ENCODE measurements around the gene ALDH18A1. TPM values are rescaled to one million over a fixed set of nuclear protein-coding genes. Genes with fewer than 3 reads are reported as not detected.
"Not testable (repeated sequence)": the region's sequence is repeated elsewhere in the genome, so short reads cannot be mapped to it uniquely, and the experiment has no call there.

The ALDH18A1 gene
- total RNA-seq, 3 donors from 2014 or later: 90.8 to 106 (median 95.5) TPM

- no peak for ATAC-seq
- Mint-ChIP-seq H3K4me1 (ENCODE audit: low read depth) (no peaks in the 10 kb centered on the region), H3K9me3 (no peaks in the 10 kb centered on the region), H3K36me3 (ENCODE audit: insufficient read depth) (peaks cover 66% of the 10 kb centered on the region), H3K27me3 (ENCODE audit: low read depth) (no peaks in the 10 kb centered on the region), H3K4me3 (no peak overlapping the region)
- no peak for DNase-seq
Measured at GRCh38 chr10:95628786-95629185, 27.7 kb downstream of the ALDH18A1 start.

- Mint-ChIP-seq H3K4me3 (no peak overlapping the region), H3K9me3 (no peaks in the 10 kb centered on the region), H3K36me3 (ENCODE audit: insufficient read depth) (peaks cover 50% of the 10 kb centered on the region), H3K27me3 (ENCODE audit: low read depth) (no peaks in the 10 kb centered on the region), H3K4me1 (ENCODE audit: low read depth) (no peaks in the 10 kb centered on the region)
- no peak for DNase-seq
- no peak for ATAC-seq
Measured at GRCh38 chr10:95626500-95626899, 30.0 kb downstream of the ALDH18A1 start.

- not testable (repeated sequence) for ATAC-seq; H3K9me3 Mint-ChIP-seq; H3K4me3 Mint-ChIP-seq; H3K4me1 Mint-ChIP-seq (ENCODE audit: low read depth); H3K27me3 Mint-ChIP-seq (ENCODE audit: low read depth); DNase-seq
- peaks cover 51% of the 10 kb centered on the region for H3K36me3 Mint-ChIP-seq (ENCODE audit: insufficient read depth)
Measured at GRCh38 chr10:95620415-95620814, 36.1 kb downstream of the ALDH18A1 start.

- peaks cover 57% of the 10 kb centered on the region for H3K36me3 Mint-ChIP-seq (ENCODE audit: insufficient read depth)
- no peak overlapping the region for H3K4me3 Mint-ChIP-seq
- DNase-seq (no peak), ATAC-seq (no peak)
- peaks cover 1% of the 10 kb centered on the region for H3K4me1 Mint-ChIP-seq (ENCODE audit: low read depth)
- H3K27me3 Mint-ChIP-seq (ENCODE audit: low read depth): no peaks in the 10 kb centered on the region
- no peaks in the 10 kb centered on the region for H3K9me3 Mint-ChIP-seq
Measured at GRCh38 chr10:95618101-95618500, 38.4 kb downstream of the ALDH18A1 start.

- DNase-seq: no peak
Measured at GRCh38 chr10:95616446-95616845, 40.1 kb downstream of the ALDH18A1 start.

GRCh38 chr10:95613330-95613729 is 43.2 kb downstream of the ALDH18A1 start:
- no peak for DNase-seq
- no peaks in the 10 kb centered on the region for H3K27me3 Mint-ChIP-seq (ENCODE audit: low read depth)
- H3K4me1 Mint-ChIP-seq (ENCODE audit: low read depth): no peaks in the 10 kb centered on the region
- no peak for ATAC-seq
- no peaks in the 10 kb centered on the region for H3K9me3 Mint-ChIP-seq
- peaks cover 50% of the 10 kb centered on the region for H3K36me3 Mint-ChIP-seq (ENCODE audit: insufficient read depth)
- H3K4me3 Mint-ChIP-seq: no peak overlapping the region

More at GRCh38 chr10:95616446-95616845, 40.1 kb downstream of the ALDH18A1 start:
- Mint-ChIP-seq H3K4me3 (no peak overlapping the region), H3K36me3 (ENCODE audit: insufficient read depth) (peaks cover 59% of the 10 kb centered on the region), H3K9me3 (no peaks in the 10 kb centered on the region), H3K4me1 (ENCODE audit: low read depth) (peaks cover 1% of the 10 kb centered on the region), H3K27me3 (ENCODE audit: low read depth) (no peaks in the 10 kb centered on the region)
- no peak for ATAC-seq

- ATAC-seq (no peak), DNase-seq (no peak)
- Mint-ChIP-seq H3K4me3 (no peak overlapping the region), H3K27me3 (ENCODE audit: low read depth) (no peaks in the 10 kb centered on the region), H3K4me1 (ENCODE audit: low read depth) (no peaks in the 10 kb centered on the region), H3K36me3 (ENCODE audit: insufficient read depth) (peaks cover 60% of the 10 kb centered on the region), H3K9me3 (no peaks in the 10 kb centered on the region)
Measured at GRCh38 chr10:95610727-95611126, 45.8 kb downstream of the ALDH18A1 start.

- H3K36me3 Mint-ChIP-seq (ENCODE audit: insufficient read depth): peaks cover 37% of the 10 kb centered on the region
- H3K9me3 Mint-ChIP-seq: no peaks in the 10 kb centered on the region
- no peaks in the 10 kb centered on the region for H3K27me3 Mint-ChIP-seq (ENCODE audit: low read depth)
- H3K4me3 Mint-ChIP-seq: no peak overlapping the region
- DNase-seq: no peak
- no peaks in the 10 kb centered on the region for H3K4me1 Mint-ChIP-seq (ENCODE audit: low read depth)
- ATAC-seq: no peak
Measured at GRCh38 chr10:95606922-95607321, 49.6 kb downstream of the ALDH18A1 start.

GRCh38 chr10:95605163-95605562 is 51.3 kb downstream of the ALDH18A1 start:
- H3K9me3 Mint-ChIP-seq: no peaks in the 10 kb centered on the region
- ATAC-seq: no peak
- no peak for DNase-seq
- no peaks in the 10 kb centered on the region for H3K27me3 Mint-ChIP-seq (ENCODE audit: low read depth)
- no peak overlapping the region for H3K4me3 Mint-ChIP-seq
- no peaks in the 10 kb centered on the region for H3K4me1 Mint-ChIP-seq (ENCODE audit: low read depth)
- peaks cover 30% of the 10 kb centered on the region for H3K36me3 Mint-ChIP-seq (ENCODE audit: insufficient read depth)

- Mint-ChIP-seq H3K27me3 (ENCODE audit: low read depth) (no peaks in the 10 kb centered on the region), H3K4me3 (no peak overlapping the region), H3K4me1 (ENCODE audit: low read depth) (no peaks in the 10 kb centered on the region), H3K9me3 (no peaks in the 10 kb centered on the region), H3K36me3 (ENCODE audit: insufficient read depth) (peaks cover 26% of the 10 kb centered on the region)
- ATAC-seq: no peak
- DNase-seq: no peak
Measured at GRCh38 chr10:95604630-95605029, 51.9 kb downstream of the ALDH18A1 start.

- peaks cover 4% of the 10 kb centered on the region for H3K27me3 Mint-ChIP-seq (ENCODE audit: low read depth)
- DNase-seq (no peak), ATAC-seq (no peak)
- no peaks in the 10 kb centered on the region for H3K4me1 Mint-ChIP-seq (ENCODE audit: low read depth)
- no peaks in the 10 kb centered on the region for H3K9me3 Mint-ChIP-seq
- peaks cover 15% of the 10 kb centered on the region for H3K36me3 Mint-ChIP-seq (ENCODE audit: insufficient read depth)
- no peak overlapping the region for H3K4me3 Mint-ChIP-seq
Measured at GRCh38 chr10:95602382-95602781, 54.1 kb downstream of the ALDH18A1 start.

GRCh38 chr10:95601116-95601719 is 55.3 kb downstream of the ALDH18A1 start:
- no peaks in the 10 kb centered on the region for H3K9me3 Mint-ChIP-seq

GRCh38 chr10:95600158-95600557 is 56.4 kb downstream of the ALDH18A1 start:
- Mint-ChIP-seq H3K27me3 (ENCODE audit: low read depth) (peaks cover 8% of the 10 kb centered on the region), H3K4me1 (ENCODE audit: low read depth) (no peaks in the 10 kb centered on the region), H3K36me3 (ENCODE audit: insufficient read depth) (no peaks in the 10 kb centered on the region), H3K4me3 (no peak overlapping the region), H3K9me3 (no peaks in the 10 kb centered on the region)
- no peak for ATAC-seq
- no peak for DNase-seq

More at GRCh38 chr10:95601116-95601719, 55.3 kb downstream of the ALDH18A1 start:
- Mint-ChIP-seq H3K4me1 (ENCODE audit: low read depth) (no peaks in the 10 kb centered on the region), H3K27me3 (ENCODE audit: low read depth) (peaks cover 7% of the 10 kb centered on the region), H3K4me3 (no peak overlapping the region), H3K36me3 (ENCODE audit: insufficient read depth) (peaks cover 6% of the 10 kb centered on the region)
- DNase-seq: peak; percentile 16
- peak in 1 of 2 donors; percentile 67 for ATAC-seq

GRCh38 chr10:95597788-95598187 is 58.7 kb downstream of the ALDH18A1 start:
- H3K4me3 Mint-ChIP-seq: no peak overlapping the region
- no peaks in the 10 kb centered on the region for H3K36me3 Mint-ChIP-seq (ENCODE audit: insufficient read depth)
- DNase-seq (no peak), ATAC-seq (no peak)
- H3K4me1 Mint-ChIP-seq (ENCODE audit: low read depth): no peaks in the 10 kb centered on the region
- peaks cover 10% of the 10 kb centered on the region for H3K27me3 Mint-ChIP-seq (ENCODE audit: low read depth)
- no peaks in the 10 kb centered on the region for H3K9me3 Mint-ChIP-seq

- H3K9me3 Mint-ChIP-seq: no peaks in the 10 kb centered on the region
- no peak for DNase-seq
- no peak for ATAC-seq
- no peaks in the 10 kb centered on the region for H3K4me1 Mint-ChIP-seq (ENCODE audit: low read depth)
- peaks cover 10% of the 10 kb centered on the region for H3K27me3 Mint-ChIP-seq (ENCODE audit: low read depth)
- H3K4me3 Mint-ChIP-seq: no peak overlapping the region
- no peaks in the 10 kb centered on the region for H3K36me3 Mint-ChIP-seq (ENCODE audit: insufficient read depth)
Measured at GRCh38 chr10:95588025-95588424, 68.5 kb downstream of the ALDH18A1 start.

Data from activated T-cell treated with anti-CD3 and anti-CD28 coated beads, Interleukin-2, amount 50 U/mL, for 4 hours (primary cell).